Measurements from ENCODE around the gene AKR7A2.

The AKR7A2 gene

GRCh38 chr1:19343617-19344350, 31.8 kb upstream of the AKR7A2 start:
- no peak for DNase-seq (ENCODE audit: low read depth, low spot score)

GRCh38 chr1:19342894-19343616, 31.1 kb upstream of the AKR7A2 start:
- DNase-seq (ENCODE audit: low read depth, low spot score), result no peak

- DNase-seq (ENCODE audit: low read depth, low spot score), result no peak
These were observed 30.3 kb upstream of the AKR7A2 start for GRCh38 chr1:19342062-19342750.

- peak; percentile 79 for DNase-seq (ENCODE audit: low read depth, low spot score)
These were observed 29.5 kb upstream of the AKR7A2 start for GRCh38 chr1:19341201-19342061.

- no peak for DNase-seq (ENCODE audit: low read depth, low spot score)
These were observed 28.5 kb upstream of the AKR7A2 start for GRCh38 chr1:19340387-19340937.

GRCh38 chr1:19339214-19339861, 27.4 kb upstream of the AKR7A2 start:
- DNase-seq (ENCODE audit: low read depth, low spot score), result no peak

- DNase-seq (ENCODE audit: low read depth, low spot score), result peak; percentile 60
These were observed 26.4 kb upstream of the AKR7A2 start for GRCh38 chr1:19338323-19338762.

GRCh38 chr1:19337289-19337688, 25.3 kb upstream of the AKR7A2 start:
- DNase-seq (ENCODE audit: low read depth, low spot score), result no peak

- DNase-seq (ENCODE audit: low read depth, low spot score), result no peak
These were observed 24.6 kb upstream of the AKR7A2 start for GRCh38 chr1:19336543-19336942.

GRCh38 chr1:19333587-19334354, 21.8 kb upstream of the AKR7A2 start:
- DNase-seq (ENCODE audit: low read depth, low spot score), result no peak

GRCh38 chr1:19332832-19333231, 20.9 kb upstream of the AKR7A2 start:
- DNase-seq (ENCODE audit: low read depth, low spot score), result no peak

GRCh38 chr1:19331262-19331878, 19.4 kb upstream of the AKR7A2 start:
- no peak for DNase-seq (ENCODE audit: low read depth, low spot score)

GRCh38 chr1:19330449-19331135, 18.6 kb upstream of the AKR7A2 start:
- no peak for DNase-seq (ENCODE audit: low read depth, low spot score)

GRCh38 chr1:19329611-19330010, 17.7 kb upstream of the AKR7A2 start:
- no peak for DNase-seq (ENCODE audit: low read depth, low spot score)

GRCh38 chr1:19329188-19329587, 17.2 kb upstream of the AKR7A2 start:
- DNase-seq (ENCODE audit: low read depth, low spot score), result no peak

GRCh38 chr1:19328486-19328885, 16.5 kb upstream of the AKR7A2 start:
- no peak for DNase-seq (ENCODE audit: low read depth, low spot score)

GRCh38 chr1:19327736-19328135, 15.8 kb upstream of the AKR7A2 start:
- DNase-seq (ENCODE audit: low read depth, low spot score), result no peak

- no peak for DNase-seq (ENCODE audit: low read depth, low spot score)
These were observed 15.4 kb upstream of the AKR7A2 start for GRCh38 chr1:19327301-19327700.

- no peak for DNase-seq (ENCODE audit: low read depth, low spot score)
These were observed 14.8 kb upstream of the AKR7A2 start for GRCh38 chr1:19326748-19327065.

All from iPS DF 19.7 (cell line).